SJCRH30 (cell line): ENCODE data around the gene RPS6KA1. TPM values are rescaled to one million over a fixed set of nuclear protein-coding genes. Genes with fewer than 3 reads are reported as not detected.

Source experiments
- DNase-seq, 2 experiments: peaks; one replicate each; pipeline ENCODE4 v3.0.0-alpha.2; 2015 to 2020
- H3K27ac ChIP-seq: fragments of 250-450 bp; sonication (Bioruptor Pico); 2 replicates; pipeline ENCODE4 v1.5.1; 2020; ENCODE audit warnings: mild to moderate bottlenecking, moderate library complexity
- H3K27me3 ChIP-seq: fragments of 250-450 bp; sonication (Bioruptor Pico); 2 replicates; pipeline ENCODE4 v1.5.1; 2020; ENCODE audit warnings: mild to moderate bottlenecking, moderate library complexity
- H3K36me3 ChIP-seq: fragments of 250-450 bp; sonication (Bioruptor Pico); 2 replicates; pipeline ENCODE4 v1.5.1; 2020; ENCODE audit warnings: mild to moderate bottlenecking, moderate library complexity
- H3K4me1 ChIP-seq: fragments of 250-450 bp; sonication (Bioruptor Pico); 2 replicates; pipeline ENCODE4 v1.5.1; 2020; ENCODE audit warnings: mild to moderate bottlenecking, moderate library complexity
- H3K4me3 ChIP-seq: fragments of 250-450 bp; sonication (Bioruptor Pico); 2 replicates; pipeline ENCODE4 v1.5.1; 2020; ENCODE audit warnings: mild to moderate bottlenecking, moderate library complexity
- H3K9me3 ChIP-seq: fragments of 250-450 bp; sonication (Bioruptor Pico); replicated peaks from 2 replicates; pipeline ENCODE4 v1.5.1; 2020; ENCODE audit warnings: mild to moderate bottlenecking, moderate library complexity
- total RNA-seq: library from RNA; depleted of rRNA; stranded (reverse); fragments of >200 nt; shearing (Covaris generic); gene quantifications from 2 replicates; pipeline ENCODE4 v1.2.3, GENCODE V29; 2014

Gene RPS6KA1
- total RNA-seq, 1 experiment from 2014 or later, result 22.7 TPM

DNA sequence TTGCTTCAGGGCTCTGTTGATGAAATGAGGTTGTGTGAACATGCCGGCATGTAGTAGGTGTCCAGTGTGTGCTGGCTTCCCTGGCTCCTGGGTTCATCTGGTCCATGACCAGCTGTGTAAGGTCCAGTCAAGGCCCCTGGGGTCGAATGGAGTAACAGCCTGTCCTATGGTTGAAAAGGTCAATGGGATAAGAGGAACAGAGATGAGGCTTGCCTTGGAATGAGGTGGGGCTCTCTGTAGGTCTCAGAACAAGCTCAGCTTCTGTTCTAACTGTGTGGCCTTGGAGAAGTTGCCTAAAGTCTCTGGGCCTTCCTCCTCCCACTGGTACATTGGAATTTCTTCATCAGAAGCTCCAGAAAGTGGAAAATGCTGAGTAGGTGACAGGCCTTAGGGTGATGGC lies 26.6 kb downstream of the RPS6KA1 start:
- H3K9me3 ChIP-seq, result no peaks in the 10 kb centered on the region
- no peaks in the 10 kb centered on the region for H3K27me3 ChIP-seq
- H3K27ac ChIP-seq, result no peak overlapping the region
- no peaks in the 10 kb centered on the region; the same call in 1 of the 2 replicates for H3K36me3 ChIP-seq
- no peak for DNase-seq
- no peak overlapping the region for H3K4me3 ChIP-seq
- H3K4me1 ChIP-seq, result peaks cover 17% of the 10 kb centered on the region

DNA sequence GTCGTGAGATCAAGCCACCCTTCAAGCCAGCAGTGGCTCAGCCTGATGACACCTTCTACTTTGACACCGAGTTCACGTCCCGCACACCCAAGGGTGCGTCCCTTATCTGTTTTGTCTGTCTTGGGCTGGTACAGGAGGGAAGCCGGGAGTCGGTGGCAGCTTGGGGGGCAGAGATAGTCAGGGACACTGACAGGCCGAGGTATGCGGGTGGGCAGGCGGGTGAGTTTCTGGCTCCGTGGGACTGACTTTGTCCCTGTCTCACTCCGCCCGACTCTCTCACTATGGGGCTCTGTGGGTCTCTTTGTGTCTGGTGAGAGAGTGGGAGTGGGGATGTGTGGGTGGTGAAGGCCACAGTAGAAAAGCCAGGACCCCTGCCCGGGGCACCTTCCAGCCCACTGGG lies 27.4 kb downstream of the RPS6KA1 start:
- Histone ChIP-seq H3K9me3 (no peaks in the 10 kb centered on the region), H3K4me3 (no peak overlapping the region), H3K4me1 (peaks cover 17% of the 10 kb centered on the region), H3K27me3 (no peaks in the 10 kb centered on the region), H3K36me3 (no peaks in the 10 kb centered on the region; the same call in 1 of the 2 replicates), H3K27ac (no peak overlapping the region)
- no peak for DNase-seq

DNA sequence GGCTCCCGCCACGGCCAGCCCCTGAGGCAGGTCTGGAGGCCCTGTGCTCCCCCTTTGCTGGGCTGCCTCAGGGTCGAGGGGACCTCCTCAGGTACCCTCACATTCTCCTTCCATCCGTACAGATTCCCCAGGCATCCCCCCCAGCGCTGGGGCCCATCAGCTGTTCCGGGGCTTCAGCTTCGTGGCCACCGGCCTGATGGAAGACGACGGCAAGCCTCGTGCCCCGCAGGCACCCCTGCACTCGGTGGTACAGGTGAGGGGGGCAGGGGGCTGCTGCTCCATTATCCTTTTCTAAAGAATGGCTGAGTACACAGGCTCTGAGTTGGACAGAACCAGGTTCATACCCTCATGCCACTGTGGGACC lies 29.1 kb downstream of the RPS6KA1 start:
- Histone ChIP-seq H3K27me3 (no peaks in the 10 kb centered on the region), H3K9me3 (no peaks in the 10 kb centered on the region), H3K4me3 (no peak overlapping the region), H3K27ac (no peak overlapping the region), H3K36me3 (no peaks in the 10 kb centered on the region; the same call in 1 of the 2 replicates), H3K4me1 (peaks cover 17% of the 10 kb centered on the region)
- DNase-seq, result no peak

DNA sequence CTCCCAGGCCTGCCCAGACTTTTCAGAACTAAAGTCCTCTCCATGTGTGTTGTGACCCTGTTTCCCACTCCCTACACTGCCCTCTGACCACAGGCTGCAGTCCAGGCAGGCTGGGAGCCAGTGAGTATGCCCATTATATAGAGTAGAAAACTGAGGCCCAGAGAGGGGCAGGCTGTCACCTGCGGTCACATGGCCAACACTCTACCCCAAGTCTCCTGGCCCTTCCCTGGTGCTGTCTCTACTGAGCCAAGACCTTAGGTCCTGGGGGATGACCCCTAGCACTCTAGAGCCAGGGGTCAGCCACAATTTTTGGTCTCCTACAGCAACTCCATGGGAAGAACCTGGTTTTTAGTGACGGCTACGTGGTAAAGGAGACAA lies 30.8 kb downstream of the RPS6KA1 start:
- no peak overlapping the region for H3K4me3 ChIP-seq
- no peaks in the 10 kb centered on the region; the same call in 1 of the 2 replicates for H3K36me3 ChIP-seq
- H3K27me3 ChIP-seq, result no peaks in the 10 kb centered on the region
- no peaks in the 10 kb centered on the region for H3K9me3 ChIP-seq
- DNase-seq, result no peak
- H3K4me1 ChIP-seq, result peaks cover 8% of the 10 kb centered on the region
- no peak overlapping the region for H3K27ac ChIP-seq

DNA sequence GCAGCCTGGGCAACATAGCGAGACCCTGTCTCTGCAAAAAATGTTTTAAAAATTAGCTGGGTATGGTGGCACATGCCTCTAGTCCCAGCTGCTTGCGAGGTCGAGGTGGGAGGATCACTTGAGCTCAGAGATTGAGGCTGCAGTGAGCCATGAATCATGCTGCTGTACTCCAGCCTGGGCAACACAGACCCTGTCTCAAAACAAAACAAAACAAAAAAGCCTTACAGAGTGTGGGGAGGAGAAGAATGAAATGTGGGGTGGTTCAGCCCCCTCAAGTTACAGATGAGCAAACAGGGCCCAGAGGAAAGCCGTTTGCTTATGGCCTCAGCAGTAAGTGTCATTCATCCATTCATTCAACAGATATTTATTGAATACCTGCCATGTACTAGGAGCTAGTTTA lies 40.7 kb downstream of the RPS6KA1 start:
- DNase-seq, result no peak
- Histone ChIP-seq H3K9me3 (no peaks in the 10 kb centered on the region), H3K36me3 (no peaks in the 10 kb centered on the region), H3K27me3 (no peaks in the 10 kb centered on the region), H3K4me1 (no peaks in the 10 kb centered on the region), H3K27ac (no peak overlapping the region), H3K4me3 (no peak overlapping the region)

DNA sequence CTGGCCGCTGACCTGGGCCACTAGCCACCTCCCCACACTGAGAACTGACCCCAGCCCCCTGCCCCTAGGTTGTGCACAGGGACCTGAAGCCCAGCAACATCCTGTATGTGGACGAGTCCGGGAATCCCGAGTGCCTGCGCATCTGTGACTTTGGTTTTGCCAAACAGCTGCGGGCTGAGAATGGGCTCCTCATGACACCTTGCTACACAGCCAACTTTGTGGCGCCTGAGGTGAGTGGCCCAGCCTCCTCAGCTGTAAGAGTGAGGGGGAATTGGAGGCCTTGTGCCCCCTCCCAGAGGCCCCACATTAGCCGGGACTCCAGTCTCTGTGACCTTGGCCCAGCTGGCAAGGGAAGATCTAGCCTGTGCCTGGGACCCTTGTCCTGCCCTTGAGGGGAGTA lies 41.8 kb downstream of the RPS6KA1 start:
- H3K9me3 ChIP-seq, result no peaks in the 10 kb centered on the region
- no peak for DNase-seq
- H3K4me3 ChIP-seq, result no peak overlapping the region
- H3K27me3 ChIP-seq, result no peaks in the 10 kb centered on the region
- H3K36me3 ChIP-seq, result no peaks in the 10 kb centered on the region
- no peak overlapping the region for H3K27ac ChIP-seq
- H3K4me1 ChIP-seq, result no peaks in the 10 kb centered on the region

DNA sequence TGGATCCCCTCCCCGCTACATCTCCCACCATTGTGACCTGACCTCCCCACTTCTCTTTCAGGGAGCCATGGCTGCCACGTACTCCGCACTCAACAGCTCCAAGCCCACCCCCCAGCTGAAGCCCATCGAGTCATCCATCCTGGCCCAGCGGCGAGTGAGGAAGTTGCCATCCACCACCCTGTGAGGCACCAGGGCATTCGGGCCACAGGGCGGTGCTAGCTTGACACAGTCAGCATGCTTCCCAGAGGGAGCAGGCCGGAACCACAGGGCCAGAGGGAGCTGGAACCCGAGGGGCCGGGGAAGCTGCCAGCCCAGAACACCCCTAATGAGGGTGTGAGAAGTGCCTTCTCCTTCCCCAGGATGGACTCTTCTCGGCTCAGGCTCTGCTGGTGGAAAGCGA lies 44.5 kb downstream of the RPS6KA1 start:
- Histone ChIP-seq H3K4me3 (no peak overlapping the region), H3K27ac (no peak overlapping the region), H3K27me3 (no peaks in the 10 kb centered on the region), H3K9me3 (no peaks in the 10 kb centered on the region), H3K36me3 (no peaks in the 10 kb centered on the region), H3K4me1 (no peaks in the 10 kb centered on the region)
- no peak for DNase-seq

DNA sequence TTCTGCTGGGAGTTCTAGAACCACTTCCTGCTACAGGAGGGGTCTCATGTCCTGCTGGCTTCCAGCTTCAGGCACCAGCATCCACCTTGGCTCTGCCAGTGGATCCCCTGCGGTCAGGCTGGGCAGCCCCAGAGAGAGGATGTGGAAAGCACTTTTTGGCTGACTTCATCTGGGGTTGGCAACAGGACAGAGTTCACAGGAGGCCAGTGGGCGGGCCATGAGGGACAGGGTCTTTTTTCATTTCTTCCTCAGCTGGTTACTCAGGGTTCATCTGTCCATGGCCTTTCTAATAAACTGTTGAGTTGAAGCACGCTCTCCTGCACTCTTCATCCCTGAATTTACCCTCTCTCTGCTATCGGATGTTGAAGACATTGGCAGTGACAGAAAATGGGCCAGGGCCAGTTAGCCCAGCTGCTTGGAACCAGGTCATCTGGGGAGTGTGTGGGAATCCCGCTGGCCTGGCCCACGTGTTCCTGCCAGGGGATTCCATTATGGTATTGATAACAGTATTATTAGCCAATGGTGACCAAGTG lies 45.2 kb downstream of the RPS6KA1 start:
- Histone ChIP-seq H3K4me1 (no peaks in the 10 kb centered on the region), H3K27ac (no peak overlapping the region), H3K4me3 (no peak overlapping the region), H3K27me3 (no peaks in the 10 kb centered on the region; the same call in 1 of the 2 replicates), H3K9me3 (no peaks in the 10 kb centered on the region), H3K36me3 (no peaks in the 10 kb centered on the region)
- DNase-seq, result no peak

DNA sequence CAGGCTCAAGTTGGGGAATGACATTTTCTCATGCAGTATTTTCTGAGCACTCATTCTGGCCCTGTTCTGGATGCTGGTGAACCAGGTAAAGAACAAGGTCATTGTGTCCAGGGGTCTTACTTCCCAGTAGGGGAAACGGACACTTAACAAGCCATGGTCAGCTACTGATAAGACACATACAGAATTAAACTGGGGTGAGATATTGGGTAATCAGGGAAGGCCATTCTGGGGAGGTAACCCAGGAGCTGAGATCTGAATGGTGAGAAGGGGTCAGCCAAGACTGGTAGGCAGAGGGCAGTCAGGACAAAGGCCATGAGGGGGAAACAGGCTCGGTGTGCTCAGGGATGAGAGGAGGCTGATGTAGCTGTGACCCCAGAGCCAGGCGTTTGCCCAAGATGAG lies 45.8 kb downstream of the RPS6KA1 start:
- no peak overlapping the region for H3K27ac ChIP-seq
- DNase-seq, result no peak
- H3K4me3 ChIP-seq, result no peak overlapping the region
- H3K4me1 ChIP-seq, result no peaks in the 10 kb centered on the region
- no peaks in the 10 kb centered on the region; the same call in 1 of the 2 replicates for H3K27me3 ChIP-seq
- H3K9me3 ChIP-seq, result no peaks in the 10 kb centered on the region
- H3K36me3 ChIP-seq, result no peaks in the 10 kb centered on the region

DNA sequence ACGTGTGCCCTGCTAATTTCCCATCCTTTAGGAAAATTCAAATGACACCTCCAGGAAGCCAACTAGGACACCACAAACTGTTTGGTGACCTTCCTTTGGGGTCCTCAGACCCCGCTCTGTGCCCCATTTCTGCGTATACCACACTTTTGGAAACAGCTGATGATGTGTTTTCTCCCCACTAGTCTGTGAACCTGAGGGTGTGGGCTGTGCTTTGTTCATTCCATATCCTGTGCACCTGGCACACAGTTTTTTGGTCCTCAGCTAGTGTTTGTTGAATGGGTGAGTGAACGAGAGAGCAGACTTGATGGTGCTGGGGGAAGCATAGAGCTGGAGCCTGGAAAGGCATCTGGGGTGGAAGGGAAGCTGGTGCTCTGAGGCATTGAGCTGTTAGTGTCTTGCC lies 48.6 kb downstream of the RPS6KA1 start:
- no peak overlapping the region for H3K4me3 ChIP-seq
- no peak overlapping the region for H3K27ac ChIP-seq
- no peaks in the 10 kb centered on the region; the same call in 1 of the 2 replicates for H3K27me3 ChIP-seq
- DNase-seq, result no peak
- H3K9me3 ChIP-seq, result no peaks in the 10 kb centered on the region
- no peaks in the 10 kb centered on the region for H3K36me3 ChIP-seq
- no peaks in the 10 kb centered on the region for H3K4me1 ChIP-seq

DNA sequence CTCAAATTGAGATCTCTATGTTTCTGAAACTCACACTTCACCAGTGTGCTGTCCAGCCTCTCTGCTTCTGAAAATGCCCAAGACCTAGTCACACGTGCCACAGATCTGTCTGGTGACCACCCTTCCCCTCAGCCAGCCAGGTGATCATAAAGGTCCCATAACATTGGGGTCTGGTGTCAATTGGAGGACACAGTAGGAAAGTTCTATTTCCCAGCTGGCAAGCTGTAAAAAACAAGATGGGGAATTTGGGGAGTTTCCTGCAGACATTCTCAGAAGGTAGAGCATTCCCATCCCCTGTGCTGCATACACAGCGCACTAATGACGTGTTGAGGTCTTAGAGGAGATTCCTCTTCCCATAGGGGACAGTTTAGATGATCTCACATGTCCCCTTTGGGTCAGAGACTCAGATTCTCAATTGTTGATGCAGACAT lies 50.1 kb downstream of the RPS6KA1 start:
- no peaks in the 10 kb centered on the region for H3K9me3 ChIP-seq
- no peak overlapping the region for H3K27ac ChIP-seq
- H3K36me3 ChIP-seq, result no peaks in the 10 kb centered on the region
- DNase-seq, result no peak
- H3K27me3 ChIP-seq, result no peaks in the 10 kb centered on the region; the same call in 1 of the 2 replicates
- H3K4me1 ChIP-seq, result no peaks in the 10 kb centered on the region
- no peak overlapping the region for H3K4me3 ChIP-seq

DNA sequence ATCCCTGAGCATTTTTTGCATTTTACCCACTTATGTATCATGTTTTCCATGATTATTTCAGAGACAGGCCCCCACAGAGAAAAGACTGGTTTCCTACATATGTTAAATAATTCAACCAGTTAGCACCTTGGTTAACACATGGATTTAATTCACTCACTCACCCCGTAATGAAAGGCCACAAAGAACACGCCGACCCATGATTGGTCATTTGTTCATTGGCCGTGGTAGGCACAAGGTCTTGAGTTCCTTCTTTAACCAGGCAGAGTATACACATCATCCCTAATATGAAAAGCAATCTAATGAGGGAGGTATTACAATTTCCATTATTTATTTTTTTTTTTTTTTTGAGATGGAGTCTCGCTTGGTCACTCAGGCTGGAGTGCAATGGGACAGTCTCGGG lies 50.6 kb downstream of the RPS6KA1 start:
- Histone ChIP-seq H3K4me3 (no peak overlapping the region), H3K27me3 (no peaks in the 10 kb centered on the region; the same call in 1 of the 2 replicates), H3K9me3 (no peaks in the 10 kb centered on the region), H3K4me1 (no peaks in the 10 kb centered on the region), H3K36me3 (no peaks in the 10 kb centered on the region), H3K27ac (no peak overlapping the region)
- DNase-seq, result no peak

DNA sequence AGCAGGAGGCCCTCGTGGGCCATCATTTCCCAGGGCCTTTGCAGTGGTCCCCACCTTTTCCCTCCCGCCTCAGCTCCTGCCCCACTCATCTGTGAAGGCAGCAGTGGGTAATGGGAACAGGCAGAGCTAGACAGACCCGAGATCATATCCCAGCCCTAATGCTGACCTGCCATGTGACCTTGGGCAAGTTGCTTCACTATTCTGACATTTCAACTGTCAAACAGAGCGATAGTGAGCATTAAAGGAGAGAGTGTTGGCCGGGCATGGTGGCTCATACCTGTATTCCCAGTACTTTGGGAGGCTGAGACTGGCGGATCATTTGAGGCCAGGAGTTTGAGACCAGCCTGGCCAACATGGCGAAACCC lies 51.7 kb downstream of the RPS6KA1 start:
- no peaks in the 10 kb centered on the region; the same call in 1 of the 2 replicates for H3K27me3 ChIP-seq
- H3K27ac ChIP-seq, result no peak overlapping the region
- H3K9me3 ChIP-seq, result no peaks in the 10 kb centered on the region
- H3K4me1 ChIP-seq, result no peaks in the 10 kb centered on the region
- no peak for DNase-seq
- H3K36me3 ChIP-seq, result no peaks in the 10 kb centered on the region
- H3K4me3 ChIP-seq, result no peak overlapping the region

DNA sequence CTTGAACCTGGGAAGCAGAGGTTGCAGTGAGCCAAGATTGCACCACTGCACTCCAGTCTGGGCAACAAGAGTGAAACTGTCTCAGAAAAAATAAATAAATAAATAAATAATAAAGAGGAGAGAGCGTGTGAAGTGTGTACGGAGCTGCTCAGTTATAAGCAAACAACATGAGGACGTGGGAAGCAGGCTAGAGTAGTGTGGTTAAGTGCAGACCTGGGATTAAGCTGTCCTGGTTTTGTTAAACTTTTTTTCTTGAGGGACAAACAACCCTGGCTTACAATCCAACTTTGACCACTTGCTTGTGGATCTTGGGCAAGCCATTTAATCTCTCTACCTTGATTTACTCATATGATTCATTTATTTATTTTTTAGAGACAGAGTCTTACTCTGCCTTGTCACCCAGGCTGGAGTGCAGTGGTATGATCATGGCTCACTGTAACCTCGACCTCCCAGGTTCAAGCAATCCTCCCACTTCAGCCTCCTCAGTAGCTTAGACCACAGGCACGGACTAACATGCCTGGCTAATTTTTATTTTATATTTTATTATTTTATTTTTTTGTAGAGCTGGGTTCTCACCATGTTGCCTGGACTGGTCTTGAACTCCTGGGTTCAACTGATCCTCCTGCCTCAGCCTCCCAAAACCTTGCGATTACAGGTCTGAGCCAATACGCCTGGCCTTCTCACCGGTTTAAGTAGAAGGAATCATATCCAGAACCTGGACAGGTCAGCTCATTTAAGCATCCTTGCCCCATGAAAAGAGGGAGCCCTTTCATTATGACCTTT lies 52.7 kb downstream of the RPS6KA1 start:
- H3K4me3 ChIP-seq, result no peak overlapping the region
- no peaks in the 10 kb centered on the region; the same call in 1 of the 2 replicates for H3K27me3 ChIP-seq
- DNase-seq, result no peak
- H3K4me1 ChIP-seq, result no peaks in the 10 kb centered on the region
- no peaks in the 10 kb centered on the region for H3K36me3 ChIP-seq
- H3K27ac ChIP-seq, result no peak overlapping the region
- H3K9me3 ChIP-seq, result no peaks in the 10 kb centered on the region

DNA sequence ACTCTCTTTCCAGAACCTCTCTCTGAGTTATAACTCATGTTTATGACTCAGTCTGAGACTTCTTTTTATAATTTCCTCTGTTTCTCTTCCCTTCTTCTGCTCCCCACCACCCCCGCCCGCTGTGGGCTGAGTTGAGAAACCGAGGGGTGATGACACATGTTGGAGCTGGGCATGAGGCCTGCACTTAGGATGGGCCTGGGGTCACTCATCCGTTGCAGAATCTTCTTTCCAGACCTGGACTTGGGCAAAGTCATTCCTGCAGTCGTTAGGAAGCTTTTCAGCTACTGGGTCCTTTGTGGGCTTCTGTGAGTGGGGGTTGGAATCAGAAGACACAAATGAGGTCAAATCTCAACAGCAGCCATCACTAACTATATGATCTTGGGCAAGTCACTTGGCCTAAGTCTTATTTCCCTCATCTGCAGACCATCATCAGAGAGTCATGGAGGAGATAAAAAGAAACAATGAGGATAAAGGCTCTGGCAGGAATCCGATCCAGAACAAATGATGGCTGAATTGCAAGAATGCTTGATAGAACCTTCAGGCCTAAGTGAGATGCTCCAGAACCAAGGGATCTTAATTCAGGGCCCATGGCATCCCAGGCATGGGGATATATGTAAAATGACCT lies 53.4 kb downstream of the RPS6KA1 start:
- no peak overlapping the region for H3K27ac ChIP-seq
- no peaks in the 10 kb centered on the region for H3K36me3 ChIP-seq
- DNase-seq, result no peak
- H3K4me1 ChIP-seq, result no peaks in the 10 kb centered on the region
- no peaks in the 10 kb centered on the region; the same call in 1 of the 2 replicates for H3K27me3 ChIP-seq
- no peaks in the 10 kb centered on the region for H3K9me3 ChIP-seq
- H3K4me3 ChIP-seq, result no peak overlapping the region
